GM18909 (cell line): Measurements from ENCODE around the gene KLF16.
"Not testable (repeated sequence)": the region's sequence is repeated elsewhere in the genome, so short reads cannot be mapped to it uniquely, and the experiment has no call there.

ENCODE experiments used
- ATAC-seq: cut with Tn5 transposase; IDR thresholded peaks from one replicate; pipeline ENCODE4 v1.9.1; 2021; ENCODE audit warnings: mild to moderate bottlenecking; ENCODE audit not compliant: unreplicated experiment, poor library complexity

The KLF16 gene

GRCh38 chr19:1884719-1885334, 21.4 kb upstream of the KLF16 start:
- no peak for ATAC-seq

- ATAC-seq, result no peak
These were observed 20.9 kb upstream of the KLF16 start for GRCh38 chr19:1884291-1884718.

GRCh38 chr19:1883784-1884183, 20.4 kb upstream of the KLF16 start:
- ATAC-seq, result no peak

GRCh38 chr19:1882786-1883692, 19.7 kb upstream of the KLF16 start:
- no peak for ATAC-seq

GRCh38 chr19:1882089-1882785, 18.9 kb upstream of the KLF16 start:
- ATAC-seq, result no peak

GRCh38 chr19:1881393-1882088, 18.2 kb upstream of the KLF16 start:
- ATAC-seq, result not testable (repeated sequence)

- ATAC-seq, result no peak
These were observed 17.4 kb upstream of the KLF16 start for GRCh38 chr19:1880611-1881392.

- ATAC-seq, result not testable (repeated sequence)
These were observed 16.6 kb upstream of the KLF16 start for GRCh38 chr19:1879982-1880381.

GRCh38 chr19:1878583-1878982, 15.2 kb upstream of the KLF16 start:
- not testable (repeated sequence) for ATAC-seq

GRCh38 chr19:1877280-1877660, 13.9 kb upstream of the KLF16 start:
- not testable (repeated sequence) for ATAC-seq

GRCh38 chr19:1876496-1877279, 13.3 kb upstream of the KLF16 start:
- not testable (repeated sequence) for ATAC-seq

GRCh38 chr19:1875646-1876495, 12.5 kb upstream of the KLF16 start:
- peak; percentile 87 for ATAC-seq

- not testable (repeated sequence) for ATAC-seq
These were observed 11.9 kb upstream of the KLF16 start for GRCh38 chr19:1875265-1875645.

- no peak for ATAC-seq
These were observed 11.3 kb upstream of the KLF16 start for GRCh38 chr19:1874554-1875185.

- ATAC-seq, result no peak
These were observed 10.4 kb upstream of the KLF16 start for GRCh38 chr19:1873524-1874473.

- no peak for ATAC-seq
These were observed 9.6 kb upstream of the KLF16 start for GRCh38 chr19:1872807-1873523.
